ENCODE data around the gene MAX.
"Not testable (repeated sequence)": the region's sequence is repeated elsewhere in the genome, so short reads cannot be mapped to it uniquely, and the experiment has no call there.

Gene MAX

DNA sequence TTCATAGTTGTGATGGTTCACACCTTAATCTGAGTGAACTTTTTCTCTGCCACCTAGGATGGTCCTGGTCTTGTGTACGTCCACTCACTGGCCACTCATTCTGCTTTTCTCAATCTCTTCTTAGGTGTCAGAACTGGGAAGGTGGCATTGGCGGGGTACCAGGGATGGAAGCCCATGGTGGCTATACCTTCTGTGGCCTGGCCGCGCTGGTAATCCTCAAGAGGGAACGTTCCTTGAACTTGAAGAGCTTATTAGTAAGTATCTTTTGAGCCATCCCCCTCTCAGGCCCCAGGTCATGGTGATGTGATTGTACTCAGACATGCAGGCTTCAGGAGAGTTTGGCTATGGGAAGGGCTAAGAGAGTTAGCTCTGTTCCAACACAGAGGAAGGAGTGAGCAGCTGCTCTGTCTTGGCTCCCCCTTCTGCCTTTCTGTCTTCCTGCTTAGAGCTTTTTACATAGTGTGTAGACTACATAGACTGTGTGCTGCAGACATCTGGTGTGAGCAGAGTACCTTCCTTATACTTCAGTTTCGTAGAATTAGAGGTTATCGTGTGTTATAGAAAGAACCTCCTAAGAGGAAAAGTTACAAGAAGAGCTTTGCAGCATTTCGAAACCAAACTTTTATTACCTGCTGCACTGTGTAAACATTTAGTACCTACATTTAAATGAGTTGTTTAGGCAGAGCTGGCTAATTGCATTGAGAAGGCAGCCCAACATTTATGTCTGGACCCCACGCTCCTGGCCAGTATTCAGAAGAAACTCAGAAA is 61.5 kb downstream of the MAX start:
- no peak for DNase-seq

DNA sequence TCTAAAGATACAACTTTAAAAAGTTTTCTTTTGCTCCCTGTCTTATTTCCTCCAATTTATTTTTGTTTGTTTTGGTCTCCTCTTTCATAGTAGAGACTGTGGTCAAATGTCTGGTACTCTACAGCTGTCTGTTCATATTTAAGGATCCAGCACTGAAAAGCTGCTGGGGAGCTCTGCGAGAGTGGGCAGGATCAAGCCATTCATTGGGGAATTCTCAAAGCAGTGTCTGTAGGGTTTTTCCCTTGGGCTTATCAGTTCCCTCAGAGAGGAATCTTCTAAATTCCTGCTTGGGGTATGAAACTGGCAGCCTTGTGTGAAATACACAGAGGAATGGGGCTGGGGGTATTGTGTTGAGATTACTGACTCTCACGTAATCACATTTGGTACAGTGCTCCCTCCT is 63.4 kb downstream of the MAX start:
- no peak for DNase-seq

DNA sequence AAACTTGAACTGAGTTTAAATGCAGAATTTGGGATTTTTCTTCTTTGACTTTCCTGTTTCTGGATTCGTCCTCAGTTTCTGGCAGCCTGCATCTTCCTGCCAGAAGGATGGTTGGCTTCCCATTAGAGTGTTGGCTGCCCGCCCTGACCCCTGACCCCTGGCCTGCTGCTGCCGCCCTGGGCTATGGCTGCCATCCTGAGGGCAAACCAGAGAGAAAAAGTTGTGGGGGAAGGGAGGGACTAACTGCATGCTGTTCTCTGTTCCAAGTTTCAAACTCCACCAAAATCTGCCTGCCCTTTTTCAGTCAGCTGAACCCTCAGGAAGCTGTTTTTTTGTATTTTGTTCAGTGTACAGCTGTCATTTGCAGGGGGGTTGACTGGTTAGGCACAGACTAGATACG is 67.3 kb downstream of the MAX start:
- peak in 43 of 56 donors; percentile 12 to 79 (median 50) for DNase-seq

DNA sequence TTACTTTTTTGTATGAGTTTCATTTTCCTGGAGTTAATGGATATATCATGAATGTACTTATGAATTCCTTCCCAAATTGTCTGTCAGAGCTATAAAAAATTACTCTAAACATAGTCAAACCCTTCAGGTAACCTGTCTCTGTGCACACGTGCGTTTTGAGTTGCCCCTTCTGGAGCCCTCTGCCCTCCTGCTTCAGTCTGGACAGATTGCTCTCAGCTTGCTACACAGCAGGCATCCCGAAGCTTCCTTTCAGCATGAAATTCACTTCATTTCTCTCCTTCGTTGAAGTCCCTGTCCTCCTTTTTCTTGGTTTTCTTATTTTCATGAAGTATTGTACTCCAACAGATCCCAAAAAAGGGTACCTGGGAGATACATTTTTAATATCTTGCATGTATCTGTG is 68.3 kb downstream of the MAX start:
- DNase-seq, result no peak

DNA sequence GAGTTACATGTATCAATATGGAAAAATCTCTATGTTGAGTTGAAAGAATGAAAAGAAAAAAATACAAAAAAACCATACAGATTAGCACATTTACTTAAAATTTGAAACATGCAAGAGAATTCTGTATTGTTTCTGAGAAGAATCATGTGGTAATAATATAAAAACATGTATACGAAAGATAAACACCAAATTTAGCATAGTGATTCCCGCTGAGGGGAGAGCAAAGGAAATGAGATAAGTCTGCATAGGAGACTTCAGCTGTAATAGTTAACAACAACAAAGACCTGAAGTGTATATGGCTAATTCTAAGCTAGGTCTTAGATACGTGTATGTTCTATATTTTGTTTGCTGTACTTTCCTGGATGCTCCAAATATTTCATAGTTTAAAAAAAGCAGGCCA is 69.1 kb downstream of the MAX start:
- no peak for DNase-seq

DNA sequence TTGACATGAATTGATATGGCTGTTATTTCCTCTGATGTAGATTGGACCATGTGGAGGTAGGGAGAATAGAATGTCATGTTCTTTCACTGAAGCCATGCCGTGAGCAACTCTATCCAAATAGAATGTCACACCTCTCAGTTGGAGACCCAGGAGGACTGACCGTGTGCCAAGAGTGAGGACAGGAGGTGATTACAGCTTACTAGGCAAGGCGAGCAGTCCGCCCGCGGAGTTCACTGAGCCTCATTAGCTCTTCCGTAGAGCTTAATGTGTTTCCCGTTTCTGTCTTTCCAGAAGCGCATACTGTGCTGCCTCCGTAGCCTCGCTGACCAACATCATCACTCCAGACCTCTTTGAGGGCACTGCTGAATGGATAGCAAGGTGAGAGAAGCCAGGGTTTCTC is 70.0 kb downstream of the MAX start:
- no peak for DNase-seq

DNA sequence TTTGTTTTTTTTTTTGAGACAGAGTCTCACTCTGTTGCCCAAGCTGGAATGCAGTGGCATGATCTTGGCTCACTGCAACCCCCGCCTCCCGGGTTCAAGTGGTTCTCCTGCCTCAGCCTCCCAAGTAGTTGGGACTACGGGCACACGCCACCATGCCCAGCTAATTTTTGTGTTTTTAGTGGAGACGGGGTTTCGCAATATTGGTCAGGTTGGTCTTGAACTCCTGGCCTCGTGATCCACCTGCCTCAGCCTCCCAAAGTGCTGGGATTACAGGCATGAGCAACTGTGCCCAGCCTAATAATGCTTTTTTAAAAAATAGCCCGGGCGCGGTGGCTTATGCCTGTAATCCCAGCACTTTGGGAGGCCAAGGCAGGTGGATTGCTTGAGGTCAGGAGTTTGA is 71.0 kb downstream of the MAX start:
- not testable (repeated sequence) for DNase-seq

DNA sequence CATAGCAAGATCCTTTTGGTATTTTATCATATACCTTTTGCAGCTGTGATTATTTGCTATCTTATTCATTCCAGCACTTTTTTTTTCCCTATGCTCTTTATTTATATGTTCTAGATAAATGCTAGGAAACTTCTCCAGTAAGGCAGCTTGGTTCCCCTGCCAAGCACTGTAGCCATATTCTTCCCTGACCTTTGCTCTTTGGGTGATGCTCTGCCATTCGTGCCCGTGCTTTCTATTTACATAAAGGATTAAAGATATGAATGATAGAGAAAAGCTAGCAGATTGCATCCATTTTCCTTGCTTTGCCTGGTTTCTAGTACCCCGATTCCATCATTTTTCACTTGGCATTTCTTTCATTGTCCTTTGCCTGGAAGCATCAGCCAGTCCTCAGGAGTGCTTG is 73.4 kb downstream of the MAX start:
- DNase-seq, result no peak

DNA sequence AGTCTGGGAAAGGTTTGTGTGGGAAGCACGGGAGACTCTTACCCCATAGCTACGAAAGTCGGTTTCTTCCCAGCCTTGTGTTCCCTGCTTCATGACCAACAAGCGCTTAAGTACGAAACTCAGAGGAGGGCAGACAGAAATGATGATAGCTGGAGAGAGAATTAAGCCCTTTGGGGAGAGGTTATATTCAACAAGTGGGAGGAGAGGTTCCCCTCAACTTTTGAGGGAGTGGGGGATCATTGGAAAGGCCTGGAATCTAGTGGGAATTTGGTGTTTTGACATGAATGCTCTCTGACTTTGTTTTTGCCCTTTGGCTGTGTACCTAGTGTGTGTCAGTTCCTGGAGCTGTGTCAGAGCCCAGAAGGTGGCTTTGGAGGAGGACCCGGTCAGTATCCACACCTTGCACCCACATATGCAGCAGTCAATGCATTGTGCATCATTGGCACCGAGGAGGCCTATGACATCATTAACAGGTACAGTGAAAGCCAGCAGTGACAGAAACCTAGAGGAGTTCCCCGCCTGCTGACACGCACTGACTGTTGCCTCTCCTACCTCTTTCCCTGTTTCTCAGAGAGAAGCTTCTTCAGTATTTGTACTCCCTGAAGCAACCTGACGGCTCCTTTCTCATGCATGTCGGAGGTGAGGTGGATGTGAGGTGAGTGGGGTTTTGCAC is 75.1 kb downstream of the MAX start:
- no peak for DNase-seq

DNA sequence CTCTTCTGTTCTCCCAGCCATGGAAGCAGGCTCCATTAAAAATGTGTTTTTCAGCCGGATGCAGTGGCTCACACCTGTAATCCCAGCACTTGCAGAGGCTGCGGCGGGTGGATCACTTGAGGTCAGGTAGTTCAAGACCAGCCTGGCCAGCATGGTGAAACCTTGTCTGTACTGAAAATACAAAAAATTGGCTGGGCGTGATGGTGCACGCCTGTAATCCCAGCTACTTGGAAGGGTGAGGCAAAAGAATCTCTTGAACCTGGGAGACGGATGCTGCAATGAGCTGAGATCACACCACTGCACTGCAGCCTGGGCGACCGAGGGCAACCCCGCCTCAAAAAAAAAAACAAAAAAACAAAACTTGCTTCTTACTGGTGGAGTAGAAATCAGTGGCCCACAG is 75.8 kb downstream of the MAX start:
- DNase-seq, result no peak

DNA sequence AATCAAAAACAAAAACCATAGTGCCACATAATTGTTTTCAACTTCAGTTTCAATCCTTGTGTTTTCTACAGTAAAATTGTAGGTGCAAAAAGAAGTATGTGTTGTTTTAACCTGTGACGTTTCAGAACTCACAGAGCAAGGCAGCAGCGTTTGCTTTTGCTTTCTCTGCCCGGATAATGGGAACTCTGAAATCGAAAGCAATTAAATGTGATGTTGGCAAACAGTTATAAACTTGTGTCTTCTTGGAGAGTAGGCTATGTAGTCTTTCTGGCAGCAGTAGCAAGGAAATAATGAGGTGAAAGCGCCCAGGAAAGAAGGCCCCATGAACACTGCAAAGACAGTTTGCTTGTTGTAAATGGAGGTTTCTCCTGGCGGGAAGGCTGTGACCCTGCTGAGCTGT is 76.5 kb downstream of the MAX start:
- DNase-seq, result no peak
